Smooth muscle cell (in vitro differentiated cells): ENCODE results near the gene STK32C. TPM values are rescaled to one million over a fixed set of nuclear protein-coding genes. Genes with fewer than 3 reads are reported as not detected.

ENCODE experiments used
- DNase-seq: peaks from one replicate; lab custom pipeline; 2025; ENCODE audit not compliant: unreplicated experiment; lab: John Stamatoyannopoulos, UW
- H2AFZ ChIP-seq: fragments of 200-600 bp; sonication (generic); 2 replicates; pipeline ENCODE4 v1.6.0; 2016; ENCODE audit warnings: antibody characterized with exemption, low read depth, mild to moderate bottlenecking
- H3F3A ChIP-seq: fragments of 200-600 bp; sonication (generic); 2 replicates; pipeline ENCODE4 v1.6.0; 2017; ENCODE audit warnings: antibody characterized with exemption, low read depth
- H3K27ac ChIP-seq: fragments of 200-600 bp; sonication (generic); 2 replicates; pipeline ENCODE4 v1.5.1; 2016; ENCODE audit warnings: low read depth, mild to moderate bottlenecking
- H3K27me3 ChIP-seq: fragments of 200-600 bp; sonication (generic); 2 replicates; pipeline ENCODE4 v1.6.1; 2016; ENCODE audit warnings: low read depth, mild to moderate bottlenecking
- H3K36me3 ChIP-seq: fragments of 200-600 bp; sonication (generic); 2 replicates; pipeline ENCODE4 v1.5.1; 2016; ENCODE audit warnings: low read depth
- H3K4me1 ChIP-seq: fragments of 200-600 bp; sonication (generic); 2 replicates; pipeline ENCODE4 v1.5.1; 2016; ENCODE audit warnings: low read depth
- H3K4me2 ChIP-seq: fragments of 200-600 bp; sonication (generic); 2 replicates; pipeline ENCODE4 v1.6.0; 2016; ENCODE audit warnings: mild to moderate bottlenecking
- H3K4me3 ChIP-seq: fragments of 200-600 bp; sonication (generic); 2 replicates; pipeline ENCODE4 v1.5.1; 2016; ENCODE audit warnings: mild to moderate bottlenecking
- H3K79me2 ChIP-seq: fragments of 200-600 bp; sonication (generic); 2 replicates; pipeline ENCODE4 v1.6.0; 2016; ENCODE audit warnings: low read depth, mild to moderate bottlenecking
- H3K9ac ChIP-seq: fragments of 200-600 bp; sonication (generic); 2 replicates; pipeline ENCODE4 v1.6.0; 2016; ENCODE audit warnings: low read depth
- H3K9me3 ChIP-seq: fragments of 200-600 bp; sonication (generic); replicated peaks from 2 replicates; pipeline ENCODE4 v1.5.1; 2016; ENCODE audit warnings: low read depth
- H4K20me1 ChIP-seq: fragments of 200-600 bp; sonication (generic); 2 replicates; pipeline ENCODE4 v1.6.0; 2016; ENCODE audit warnings: low read depth
- WGBS: methylation state at CpG from one replicate; pipeline ENCODE4 v1.1.7; 2016; ENCODE audit warnings: low lambda C conversion rate; 5-methylcytosine and 5-hydroxymethylcytosine counted together
- polyA plus RNA-seq: library from polyadenylated mRNA; unstranded; fragments of >200 nt; fragmentation: Nextera tagmentation; extraction: Ambion mirVana; gene quantifications from 2 replicates; pipeline ENCODE4 v1.2.1, GENCODE V29; 2016
- total RNA-seq: library from RNA; depleted of rRNA; stranded (reverse); fragments of >200 nt; gene quantifications from 2 replicates; pipeline ENCODE4 v1.2.3, GENCODE V29; 2014
- TF ChIP-seq, protein P1 (sequence below): fragments of 200-600 bp; sonication (generic); IDR thresholded peaks from 2 replicates; pipeline ENCODE4 v1.5.1; 2017; ENCODE audit warnings: borderline replicate concordance, mild to moderate bottlenecking, antibody characterized with exemption; ENCODE audit not compliant: insufficient read depth, poor library complexity, severe bottlenecking

Gene STK32C
- total and polyA plus RNA-seq, 2 experiments from 2014 or later: 2.3 to 13.2 TPM

DNA sequence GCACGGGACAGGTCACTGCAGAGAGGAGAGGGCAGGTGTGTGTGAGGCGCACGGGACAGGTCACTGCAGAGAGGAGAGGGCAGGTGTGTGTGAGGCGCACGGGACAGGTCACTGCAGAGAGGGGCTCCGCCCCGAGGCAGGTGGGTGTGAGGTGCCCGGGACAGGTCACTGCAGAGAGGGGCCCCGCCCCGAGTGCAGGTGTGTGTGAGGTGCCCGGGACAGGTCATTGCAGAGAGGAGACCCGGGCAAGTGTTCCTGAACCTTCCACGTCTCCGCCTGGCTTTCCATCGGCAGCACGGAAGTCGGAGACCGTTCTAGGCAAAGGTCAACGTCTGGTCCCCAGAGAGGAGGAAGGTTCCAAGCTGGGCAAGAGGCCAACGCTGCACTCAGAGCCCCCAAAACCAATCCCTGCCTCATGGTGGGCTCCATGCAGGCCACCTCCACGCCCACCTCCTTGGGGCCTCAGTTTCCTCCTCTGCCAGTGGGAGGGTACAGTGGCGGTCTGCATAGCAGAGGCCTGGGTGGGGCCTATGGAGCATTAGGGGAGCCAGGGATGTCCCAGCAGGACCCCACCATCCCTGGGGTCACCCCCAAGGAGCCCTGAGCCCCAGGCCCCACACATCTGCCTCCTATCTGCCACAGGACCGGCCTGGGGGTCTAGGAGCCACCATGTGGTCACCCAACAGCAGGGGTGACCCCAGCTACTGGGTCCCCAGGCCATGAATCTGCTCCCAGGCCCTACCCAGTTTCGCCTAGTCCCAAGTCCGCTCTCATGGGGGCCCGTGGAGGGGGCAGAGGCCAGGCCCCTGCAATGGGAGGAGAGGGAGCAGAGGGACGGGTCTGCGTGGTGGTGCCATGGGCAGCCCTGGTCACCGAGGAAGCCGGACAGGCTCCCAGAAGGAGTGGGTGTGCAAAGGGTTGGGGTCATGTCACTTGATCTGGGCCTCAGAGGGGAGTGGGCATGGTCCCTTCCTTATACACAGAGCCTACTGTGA, 57.0 kb downstream of the STK32C start:
- Histone ChIP-seq H3K4me1 (peaks cover 5% of the 10 kb centered on the region), H3F3A (no peaks in the 10 kb centered on the region), H3K36me3 (no peaks in the 10 kb centered on the region), H4K20me1 (no peaks in the 10 kb centered on the region), H2AFZ (no peak overlapping the region), H3K79me2 (no peaks in the 10 kb centered on the region), H3K27me3 (no peaks in the 10 kb centered on the region), H3K9ac (no peak overlapping the region), H3K27ac (no peak overlapping the region), H3K4me3 (no peak overlapping the region), H3K9me3 (no peaks in the 10 kb centered on the region), H3K4me2 (no peak overlapping the region)
- DNase-seq: no peak
- TF ChIP-seq, protein P1, sequence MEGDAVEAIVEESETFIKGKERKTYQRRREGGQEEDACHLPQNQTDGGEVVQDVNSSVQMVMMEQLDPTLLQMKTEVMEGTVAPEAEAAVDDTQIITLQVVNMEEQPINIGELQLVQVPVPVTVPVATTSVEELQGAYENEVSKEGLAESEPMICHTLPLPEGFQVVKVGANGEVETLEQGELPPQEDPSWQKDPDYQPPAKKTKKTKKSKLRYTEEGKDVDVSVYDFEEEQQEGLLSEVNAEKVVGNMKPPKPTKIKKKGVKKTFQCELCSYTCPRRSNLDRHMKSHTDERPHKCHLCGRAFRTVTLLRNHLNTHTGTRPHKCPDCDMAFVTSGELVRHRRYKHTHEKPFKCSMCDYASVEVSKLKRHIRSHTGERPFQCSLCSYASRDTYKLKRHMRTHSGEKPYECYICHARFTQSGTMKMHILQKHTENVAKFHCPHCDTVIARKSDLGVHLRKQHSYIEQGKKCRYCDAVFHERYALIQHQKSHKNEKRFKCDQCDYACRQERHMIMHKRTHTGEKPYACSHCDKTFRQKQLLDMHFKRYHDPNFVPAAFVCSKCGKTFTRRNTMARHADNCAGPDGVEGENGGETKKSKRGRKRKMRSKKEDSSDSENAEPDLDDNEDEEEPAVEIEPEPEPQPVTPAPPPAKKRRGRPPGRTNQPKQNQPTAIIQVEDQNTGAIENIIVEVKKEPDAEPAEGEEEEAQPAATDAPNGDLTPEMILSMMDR: no peak
- 97% methylated on average over 26 of the region's 30 CpGs for WGBS

DNA sequence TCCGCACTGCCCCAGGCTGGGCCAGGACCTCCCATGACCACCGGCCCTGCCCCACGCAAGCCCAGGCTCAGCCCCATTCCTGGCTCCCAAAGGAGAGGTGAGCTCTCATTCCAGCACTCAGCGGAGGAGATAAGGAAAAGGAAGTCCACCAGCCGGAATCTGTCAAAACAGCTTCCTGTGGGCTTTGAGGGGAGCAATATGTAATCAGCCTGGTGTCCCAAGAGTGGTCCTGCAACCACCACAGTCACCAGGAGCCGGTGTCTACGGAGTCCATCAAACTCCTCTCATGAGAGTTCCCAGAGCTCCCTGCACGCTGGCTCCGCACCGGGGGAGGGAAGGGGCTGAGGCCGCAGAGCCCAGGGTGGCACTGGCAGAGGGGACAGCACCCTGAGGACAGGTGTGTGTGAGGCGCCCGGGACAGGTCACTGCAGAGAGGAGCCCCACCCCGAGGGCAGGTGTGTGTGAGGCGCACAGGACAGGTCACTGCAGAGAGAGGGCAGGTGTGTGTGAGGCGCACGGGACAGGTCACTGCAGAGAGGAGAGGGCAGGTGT, 57.9 kb downstream of the STK32C start:
- Histone ChIP-seq H3K79me2 (no peaks in the 10 kb centered on the region), H3K9ac (no peak overlapping the region), H3K27me3 (no peaks in the 10 kb centered on the region), H3K27ac (no peak overlapping the region), H3F3A (no peaks in the 10 kb centered on the region), H3K4me2 (no peak overlapping the region), H3K4me1 (peaks cover 9% of the 10 kb centered on the region), H4K20me1 (no peaks in the 10 kb centered on the region), H3K9me3 (no peaks in the 10 kb centered on the region), H3K36me3 (no peaks in the 10 kb centered on the region), H2AFZ (no peak overlapping the region), H3K4me3 (no peak overlapping the region)
- no peak for DNase-seq
- TF ChIP-seq, protein P1: no peak
- 89% methylated on average over 17 of the region's 17 CpGs for WGBS

DNA sequence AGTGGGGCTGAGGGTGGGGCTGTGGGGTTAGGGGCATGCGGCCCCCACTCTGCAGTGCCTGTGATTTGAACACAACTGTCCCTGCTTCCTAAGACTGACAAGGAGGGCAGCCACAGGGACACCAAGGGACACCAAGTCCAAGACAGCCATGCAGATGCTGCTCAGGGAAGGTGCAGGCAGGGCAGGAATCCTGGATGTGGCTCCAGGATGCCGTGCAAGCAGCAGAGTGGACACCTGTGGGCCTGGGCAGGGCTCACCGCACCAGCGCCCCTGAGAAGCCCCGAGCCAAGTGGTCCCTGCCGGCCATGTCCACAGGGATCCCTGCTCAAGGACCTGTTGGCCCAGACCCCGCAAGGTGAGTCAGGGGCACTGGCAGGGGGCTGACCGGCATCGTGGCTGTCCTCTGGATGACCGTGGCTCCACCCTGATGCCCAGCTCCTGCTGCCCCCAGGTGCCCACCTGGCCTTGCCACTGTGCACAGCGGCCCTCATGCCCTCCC, 58.5 kb downstream of the STK32C start:
- 89% methylated on average over 10 of the region's 11 CpGs for WGBS

More for the DNA sequence above, 58.5 kb downstream of the STK32C start:
- no peak overlapping the region for H3K27ac ChIP-seq
- no peaks in the 10 kb centered on the region for H3K79me2 ChIP-seq
- no peak overlapping the region for H3K4me2 ChIP-seq
- no peak overlapping the region for H3K9ac ChIP-seq
- H3K36me3 ChIP-seq: no peaks in the 10 kb centered on the region
- H3K4me3 ChIP-seq: no peak overlapping the region
- no peak for DNase-seq
- H3F3A ChIP-seq: no peaks in the 10 kb centered on the region
- H3K4me1 ChIP-seq: peaks cover 9% of the 10 kb centered on the region
- no peaks in the 10 kb centered on the region for H3K27me3 ChIP-seq
- TF ChIP-seq, protein P1: no peak
- no peak overlapping the region for H2AFZ ChIP-seq
- no peaks in the 10 kb centered on the region for H3K9me3 ChIP-seq
- no peaks in the 10 kb centered on the region for H4K20me1 ChIP-seq
